ENCODE results near the gene RAB11B.

DNA sequence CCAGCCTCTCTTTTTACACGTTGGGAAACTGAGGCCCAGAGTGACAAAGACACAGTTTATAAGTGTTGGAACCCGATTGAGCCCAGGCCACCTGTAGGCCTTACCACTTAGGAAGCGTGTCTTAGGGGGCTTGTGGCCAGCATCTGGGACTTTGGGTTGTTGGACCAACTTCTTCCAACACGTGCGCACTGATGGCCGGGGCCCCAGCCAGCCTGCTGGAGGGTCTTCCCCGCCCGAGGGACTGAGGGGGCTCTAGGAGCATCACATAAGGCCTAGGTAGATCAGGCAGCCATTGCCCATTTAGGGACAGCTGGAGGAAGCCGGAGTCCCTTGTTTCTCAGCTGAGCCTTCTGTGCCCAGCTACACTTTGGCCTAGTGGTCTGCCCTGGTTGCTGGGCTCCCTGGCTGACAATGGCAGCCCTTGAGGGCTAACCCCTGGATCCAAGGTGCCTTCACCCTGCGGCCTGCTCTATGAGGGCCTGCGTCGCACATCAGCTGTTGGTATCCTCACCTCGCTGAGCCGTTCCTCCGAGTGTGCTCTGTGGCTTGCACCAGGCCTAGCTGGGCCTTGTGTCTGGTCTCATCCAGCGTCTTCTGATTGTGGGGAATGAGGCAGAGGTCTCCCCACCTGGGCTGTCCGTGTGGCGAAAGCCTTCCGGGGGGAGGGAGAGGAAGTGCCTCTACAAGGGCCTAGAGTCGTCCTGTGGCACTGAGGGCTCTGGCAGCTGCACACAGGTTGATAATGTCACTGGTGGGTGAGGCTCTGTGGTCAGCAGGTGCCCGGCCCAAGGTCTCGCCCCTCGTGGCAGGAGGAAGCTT, 1.2 kb downstream of the RAB11B start:
- TF ChIP-seq, protein P1, sequence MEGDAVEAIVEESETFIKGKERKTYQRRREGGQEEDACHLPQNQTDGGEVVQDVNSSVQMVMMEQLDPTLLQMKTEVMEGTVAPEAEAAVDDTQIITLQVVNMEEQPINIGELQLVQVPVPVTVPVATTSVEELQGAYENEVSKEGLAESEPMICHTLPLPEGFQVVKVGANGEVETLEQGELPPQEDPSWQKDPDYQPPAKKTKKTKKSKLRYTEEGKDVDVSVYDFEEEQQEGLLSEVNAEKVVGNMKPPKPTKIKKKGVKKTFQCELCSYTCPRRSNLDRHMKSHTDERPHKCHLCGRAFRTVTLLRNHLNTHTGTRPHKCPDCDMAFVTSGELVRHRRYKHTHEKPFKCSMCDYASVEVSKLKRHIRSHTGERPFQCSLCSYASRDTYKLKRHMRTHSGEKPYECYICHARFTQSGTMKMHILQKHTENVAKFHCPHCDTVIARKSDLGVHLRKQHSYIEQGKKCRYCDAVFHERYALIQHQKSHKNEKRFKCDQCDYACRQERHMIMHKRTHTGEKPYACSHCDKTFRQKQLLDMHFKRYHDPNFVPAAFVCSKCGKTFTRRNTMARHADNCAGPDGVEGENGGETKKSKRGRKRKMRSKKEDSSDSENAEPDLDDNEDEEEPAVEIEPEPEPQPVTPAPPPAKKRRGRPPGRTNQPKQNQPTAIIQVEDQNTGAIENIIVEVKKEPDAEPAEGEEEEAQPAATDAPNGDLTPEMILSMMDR (IDR thresholded peaks at IDR 0.05), result no peak
- no peak for TF ChIP-seq POLR2A (IDR thresholded peaks at IDR 0.05)

Measured in Peyer's patch (tissue), 4 donors.